HUES6 (cell line): ENCODE results near the gene CYTH4.

Experiments
- H3K27ac ChIP-seq: 2 replicates; pipeline ENCODE4 v1.7.0; 2013; ENCODE audit warnings: low read depth, mild to moderate bottlenecking, low read length, inconsistent platforms
- H3K27me3 ChIP-seq: 2 replicates; pipeline ENCODE4 v1.6.1; 2013; ENCODE audit warnings: low read length; ENCODE audit not compliant: control insufficient read depth, insufficient read depth
- H3K36me3 ChIP-seq: 2 replicates; pipeline ENCODE4 v1.6.1; 2013; ENCODE audit warnings: low read length; ENCODE audit not compliant: control insufficient read depth, insufficient read depth
- H3K4me1 ChIP-seq: 2 replicates; pipeline ENCODE4 v1.6.1; 2013; ENCODE audit warnings: low read length; ENCODE audit not compliant: control insufficient read depth, insufficient read depth
- H3K4me3 ChIP-seq: 2 replicates; pipeline ENCODE4 v1.5.1; 2013; ENCODE audit warnings: low read depth, low read length
- H3K9ac ChIP-seq: one replicate; pipeline ENCODE4 v1.6.1; 2013; ENCODE audit warnings: mild to moderate bottlenecking, low read length
- H3K9me3 ChIP-seq: 2 replicates; pipeline ENCODE4 v1.6.1; 2013; ENCODE audit warnings: low read depth, low read length; ENCODE audit not compliant: control insufficient read depth, insufficient read depth

Gene CYTH4

DNA sequence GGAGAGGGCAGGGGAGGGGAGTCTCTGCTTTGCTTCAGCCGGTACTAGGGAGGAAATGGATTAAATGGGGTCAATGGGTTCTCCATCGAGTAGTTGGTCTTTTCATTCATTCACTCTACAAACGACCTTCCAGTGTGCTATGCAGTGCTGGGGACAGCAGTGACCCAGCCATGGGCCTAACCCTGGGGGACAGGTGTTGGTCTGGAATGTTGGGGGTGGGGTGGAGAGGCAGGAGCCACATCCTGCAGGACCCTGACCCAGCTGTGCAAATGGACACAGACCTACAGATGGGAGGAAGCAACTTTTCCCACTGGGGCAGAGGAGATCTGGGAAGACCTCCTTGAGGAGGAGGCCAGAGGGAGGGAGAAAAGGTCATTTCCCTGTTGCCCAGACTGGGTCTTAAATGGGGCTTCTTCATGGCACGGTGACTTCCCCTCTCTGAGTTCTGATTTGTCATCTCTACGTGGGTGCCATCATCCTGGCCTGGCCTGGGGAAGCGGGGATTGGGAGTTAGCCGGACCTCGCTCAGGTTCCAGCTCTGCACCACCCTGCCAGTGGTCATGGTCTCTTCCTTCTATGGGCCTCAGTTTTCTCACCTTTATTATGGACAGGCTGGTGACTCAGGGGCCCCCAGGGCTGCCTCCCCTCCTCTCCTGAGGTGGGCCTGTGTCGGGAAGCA is 2.0 kb downstream of the CYTH4 start:
- peaks cover 4% of the 10 kb centered on the region for H3K9me3 ChIP-seq
- peaks cover 5% of the 10 kb centered on the region; the same call in 1 of the 2 replicates for H3K27me3 ChIP-seq
- no peak overlapping the region for H3K27ac ChIP-seq
- H3K4me1 ChIP-seq, result peaks cover 15% of the 10 kb centered on the region
- no peaks in the 10 kb centered on the region for H3K36me3 ChIP-seq
- no peak overlapping the region for H3K4me3 ChIP-seq
- no peak overlapping the region for H3K9ac ChIP-seq

DNA sequence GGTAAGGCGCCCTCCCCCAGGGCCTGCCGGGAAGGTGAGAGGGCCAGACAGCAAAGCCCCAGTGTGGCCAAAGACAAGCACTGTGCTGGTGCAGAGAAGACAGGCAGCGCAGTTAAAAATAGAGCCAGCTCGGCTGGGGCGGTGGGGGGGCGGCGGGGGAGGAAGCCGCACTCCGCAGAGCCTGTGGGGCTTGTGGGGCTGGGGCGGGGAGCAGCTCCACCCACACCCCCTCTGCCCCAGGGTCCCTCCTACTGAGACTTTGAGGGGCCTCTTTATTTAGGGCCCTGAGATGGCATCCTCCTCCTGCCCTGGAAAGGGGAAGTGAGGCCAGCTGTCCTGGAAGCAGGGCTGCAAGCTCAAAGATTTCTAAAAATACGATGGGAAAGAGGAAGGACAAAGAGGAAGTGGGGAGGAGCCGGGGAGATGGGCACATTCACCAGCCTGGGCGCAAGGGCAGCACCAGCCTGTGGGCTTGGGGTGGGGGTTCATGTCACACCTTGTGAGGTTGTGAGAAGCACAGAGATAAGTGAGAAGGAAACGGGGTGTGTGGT is 2.6 kb downstream of the CYTH4 start:
- H3K9ac ChIP-seq, result no peak overlapping the region
- peaks cover 15% of the 10 kb centered on the region for H3K4me1 ChIP-seq

DNA sequence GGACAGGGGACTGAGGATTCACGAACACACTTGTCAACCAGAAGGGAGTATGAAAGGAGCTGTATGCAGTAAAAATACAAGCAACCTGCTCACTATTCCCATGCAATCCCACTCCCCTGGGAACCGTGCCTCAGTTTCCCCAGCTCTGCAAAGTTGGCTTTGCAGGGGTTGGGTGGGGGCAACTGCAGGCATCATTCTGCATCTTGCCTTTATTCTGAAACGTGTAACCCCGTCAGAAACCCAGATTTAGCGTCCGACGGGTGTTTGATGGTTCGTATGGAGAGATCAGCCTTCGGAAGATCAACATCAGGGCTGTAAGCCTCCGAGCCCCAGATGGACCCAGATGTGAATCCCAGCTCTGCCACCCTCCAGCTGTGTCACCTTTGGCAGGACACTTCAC is 3.6 kb downstream of the CYTH4 start:
- no peaks in the 10 kb centered on the region for H3K36me3 ChIP-seq
- peaks cover 15% of the 10 kb centered on the region for H3K4me1 ChIP-seq
- H3K9me3 ChIP-seq, result peaks cover 2% of the 10 kb centered on the region
- H3K9ac ChIP-seq, result no peak overlapping the region
- no peak overlapping the region for H3K4me3 ChIP-seq
- no peak overlapping the region for H3K27ac ChIP-seq
- peaks cover 5% of the 10 kb centered on the region; the same call in 1 of the 2 replicates for H3K27me3 ChIP-seq

More for the DNA sequence above, 2.6 kb downstream of the CYTH4 start:
- no peak overlapping the region for H3K27ac ChIP-seq
- H3K4me3 ChIP-seq, result no peak overlapping the region
- no peaks in the 10 kb centered on the region for H3K36me3 ChIP-seq
- peaks cover 4% of the 10 kb centered on the region for H3K9me3 ChIP-seq
- H3K27me3 ChIP-seq, result peaks cover 5% of the 10 kb centered on the region; the same call in 1 of the 2 replicates

DNA sequence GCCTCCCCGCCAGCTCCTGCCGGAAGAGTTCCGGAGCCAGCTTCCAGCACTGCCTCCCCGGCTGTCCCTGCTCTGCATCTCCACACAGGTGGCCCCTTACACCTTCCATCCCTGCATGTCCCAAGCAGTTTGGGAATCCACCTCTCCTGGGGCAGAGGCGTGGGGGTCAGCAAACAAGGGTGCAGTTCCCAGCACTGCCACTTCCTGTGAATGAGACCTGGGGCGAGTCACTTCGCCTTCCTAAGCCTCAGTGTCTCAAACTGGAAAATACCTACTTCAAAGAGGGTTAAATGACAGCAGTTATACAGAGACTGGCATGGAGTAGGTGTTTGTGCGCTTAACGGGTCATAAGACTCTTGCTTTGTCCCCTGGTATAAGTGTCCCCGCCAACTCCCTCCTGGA is 5.2 kb downstream of the CYTH4 start:
- no peak overlapping the region for H3K4me3 ChIP-seq
- H3K9ac ChIP-seq, result no peak overlapping the region
- H3K9me3 ChIP-seq, result 0 out of 2 replicates have a peak, but pooled peaks cover 3% of the 10 kb centered on the region
- no peak overlapping the region for H3K27ac ChIP-seq
- H3K4me1 ChIP-seq, result peaks cover 15% of the 10 kb centered on the region
- peaks cover 5% of the 10 kb centered on the region; the same call in 1 of the 2 replicates for H3K27me3 ChIP-seq
- no peaks in the 10 kb centered on the region for H3K36me3 ChIP-seq

DNA sequence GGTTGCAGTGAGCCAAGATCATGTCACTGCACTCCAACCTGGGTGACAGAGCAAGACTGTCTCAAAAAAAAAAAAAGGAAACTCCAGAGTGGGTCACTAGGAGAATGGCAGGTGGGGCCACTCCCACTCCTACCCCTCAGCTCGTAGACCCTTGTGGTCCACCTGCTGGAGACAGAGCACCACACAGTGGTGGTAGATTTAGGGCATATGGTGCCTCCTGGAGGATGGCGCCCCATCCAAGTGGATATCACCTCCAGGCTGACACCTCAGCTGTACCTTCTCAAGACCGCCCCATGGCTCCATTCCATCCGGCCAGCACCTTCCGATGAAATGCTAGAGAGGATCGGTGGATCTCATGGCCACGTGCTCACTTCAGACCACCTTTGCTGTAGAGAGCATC is 6.2 kb downstream of the CYTH4 start:
- H3K36me3 ChIP-seq, result no peaks in the 10 kb centered on the region
- no peak overlapping the region for H3K27ac ChIP-seq
- no peak overlapping the region for H3K9ac ChIP-seq
- H3K4me3 ChIP-seq, result no peak overlapping the region
- peaks cover 14% of the 10 kb centered on the region for H3K4me1 ChIP-seq
- peaks cover 5% of the 10 kb centered on the region; the same call in 1 of the 2 replicates for H3K27me3 ChIP-seq
- H3K9me3 ChIP-seq, result 0 out of 2 replicates have a peak, but pooled peaks cover 3% of the 10 kb centered on the region

DNA sequence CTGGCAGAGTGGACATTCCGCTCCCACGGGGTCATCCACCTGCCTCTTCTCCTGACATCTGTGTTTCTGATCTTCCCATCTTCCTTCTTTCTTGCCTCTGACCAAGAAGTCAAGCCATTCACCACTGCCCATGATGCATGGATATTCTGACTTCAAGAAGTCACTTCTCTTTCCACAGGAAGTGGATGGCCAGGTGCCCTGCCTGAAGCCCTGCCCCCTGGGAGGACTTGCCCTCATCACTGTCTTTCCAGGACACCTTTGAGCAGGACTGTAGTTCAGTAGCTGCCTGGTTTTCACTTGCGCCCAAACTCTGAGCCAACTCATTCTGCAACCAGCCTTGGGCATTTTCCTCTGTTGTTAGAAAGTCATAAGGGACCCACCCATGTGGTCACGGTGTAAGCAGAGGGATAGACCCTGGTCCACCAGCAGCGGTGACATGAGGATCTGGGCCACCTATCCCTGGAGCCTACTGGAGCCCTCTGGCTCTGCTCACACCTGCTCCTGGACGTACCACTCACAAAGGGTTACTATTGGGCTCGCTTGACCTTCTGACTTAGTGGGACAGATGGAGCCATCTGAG is 6.9 kb downstream of the CYTH4 start:
- Histone ChIP-seq H3K4me1 (peaks cover 7% of the 10 kb centered on the region), H3K27me3 (peaks cover 5% of the 10 kb centered on the region; the same call in 1 of the 2 replicates), H3K27ac (no peak overlapping the region), H3K9ac (no peak overlapping the region), H3K36me3 (no peaks in the 10 kb centered on the region), H3K9me3 (0 out of 2 replicates have a peak, but pooled peaks cover 3% of the 10 kb centered on the region), H3K4me3 (no peak overlapping the region)

DNA sequence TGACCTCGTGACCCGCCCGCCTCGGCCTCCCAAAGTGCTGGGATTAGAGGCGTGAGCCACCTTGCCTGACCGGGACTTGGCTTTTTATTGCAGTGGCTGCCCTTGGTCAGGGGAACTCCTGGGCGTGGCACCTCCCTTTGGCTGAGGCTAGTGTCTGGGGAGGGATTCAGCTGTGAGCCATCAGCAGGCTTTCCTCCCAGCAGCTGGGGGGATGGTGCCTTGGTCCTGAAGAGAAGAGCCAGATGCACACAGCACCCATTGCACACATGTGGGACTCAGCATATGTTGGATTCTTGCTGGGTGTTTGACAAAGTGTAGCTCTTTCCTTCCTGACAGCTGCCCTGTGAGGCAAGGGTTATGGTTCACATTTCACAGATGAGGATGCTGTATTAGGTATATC is 8.4 kb downstream of the CYTH4 start:
- no peaks in the 10 kb centered on the region for H3K36me3 ChIP-seq
- no peak overlapping the region for H3K27ac ChIP-seq
- no peak overlapping the region for H3K9ac ChIP-seq

DNA sequence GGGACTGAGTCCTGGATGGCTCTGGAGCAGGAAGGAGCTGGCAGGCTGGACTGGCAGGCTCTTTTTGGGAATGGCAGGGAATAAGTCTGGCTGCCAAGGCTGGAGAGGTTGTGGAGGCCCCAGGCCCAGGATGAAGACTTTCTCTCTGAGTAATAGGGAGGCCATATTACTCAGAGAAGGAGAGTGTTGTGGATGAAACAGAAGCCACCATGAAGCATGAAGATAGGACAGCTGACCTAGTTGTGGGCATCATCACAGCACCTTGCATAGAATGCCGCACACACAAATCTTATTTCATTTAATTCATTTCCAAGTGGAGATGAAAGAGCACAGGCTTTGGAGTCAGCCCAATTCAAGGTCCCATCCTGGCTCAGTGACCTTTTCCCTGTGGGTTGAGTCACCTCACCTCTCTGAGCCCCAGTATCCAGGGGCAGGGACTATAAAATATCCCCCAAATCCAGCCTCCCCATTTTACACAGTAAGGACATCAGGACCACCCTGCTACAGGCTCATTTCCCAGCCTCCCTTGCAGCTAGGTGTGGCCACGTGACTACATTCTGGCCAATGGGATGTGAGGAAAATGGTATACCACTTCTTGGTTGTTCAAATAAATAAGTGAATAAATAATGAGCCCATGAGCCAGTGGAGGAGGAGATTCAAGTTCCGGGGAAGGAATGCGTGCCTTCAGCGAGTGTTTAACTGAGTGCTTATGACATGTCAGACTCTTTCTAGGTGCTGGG is 9.4 kb downstream of the CYTH4 start:
- Histone ChIP-seq H3K9me3 (0 out of 2 replicates have a peak, but pooled peaks cover 3% of the 10 kb centered on the region), H3K9ac (no peak overlapping the region), H3K36me3 (no peaks in the 10 kb centered on the region), H3K4me1 (peaks cover 5% of the 10 kb centered on the region), H3K27ac (no peak overlapping the region), H3K27me3 (peaks cover 5% of the 10 kb centered on the region; the same call in 1 of the 2 replicates), H3K4me3 (no peak overlapping the region)

More for the DNA sequence above, 8.4 kb downstream of the CYTH4 start:
- H3K4me1 ChIP-seq, result peaks cover 5% of the 10 kb centered on the region
- H3K9me3 ChIP-seq, result 0 out of 2 replicates have a peak, but pooled peaks cover 3% of the 10 kb centered on the region
- H3K27me3 ChIP-seq, result peaks cover 5% of the 10 kb centered on the region; the same call in 1 of the 2 replicates
- no peak overlapping the region for H3K4me3 ChIP-seq

DNA sequence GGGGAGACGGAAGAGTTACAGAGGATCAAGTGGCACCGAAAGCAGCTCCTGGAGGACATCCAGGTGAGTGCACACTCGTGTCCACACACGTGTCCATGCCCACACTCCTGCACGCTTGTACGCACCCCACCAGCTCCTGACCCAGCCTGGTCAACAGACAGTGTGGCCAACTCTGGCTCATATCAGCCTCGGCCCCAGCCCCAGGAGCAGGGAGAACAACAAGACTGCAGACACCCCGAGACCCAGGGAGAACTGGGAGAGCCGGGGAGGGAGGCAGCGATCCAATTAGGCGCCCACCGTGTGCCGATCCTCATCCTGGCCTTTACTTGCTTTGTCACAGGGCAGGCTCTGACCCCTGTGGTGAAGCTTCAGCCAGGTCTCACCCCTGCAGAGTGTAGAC is 10.3 kb downstream of the CYTH4 start:
- no peaks in the 10 kb centered on the region for H3K36me3 ChIP-seq
- peaks cover 5% of the 10 kb centered on the region; the same call in 1 of the 2 replicates for H3K27me3 ChIP-seq
- no peak overlapping the region for H3K27ac ChIP-seq
- H3K4me3 ChIP-seq, result no peak overlapping the region
- H3K9ac ChIP-seq, result no peak overlapping the region
- 0 out of 2 replicates have a peak, but pooled peaks cover 3% of the 10 kb centered on the region for H3K9me3 ChIP-seq
- peaks cover 5% of the 10 kb centered on the region for H3K4me1 ChIP-seq

DNA sequence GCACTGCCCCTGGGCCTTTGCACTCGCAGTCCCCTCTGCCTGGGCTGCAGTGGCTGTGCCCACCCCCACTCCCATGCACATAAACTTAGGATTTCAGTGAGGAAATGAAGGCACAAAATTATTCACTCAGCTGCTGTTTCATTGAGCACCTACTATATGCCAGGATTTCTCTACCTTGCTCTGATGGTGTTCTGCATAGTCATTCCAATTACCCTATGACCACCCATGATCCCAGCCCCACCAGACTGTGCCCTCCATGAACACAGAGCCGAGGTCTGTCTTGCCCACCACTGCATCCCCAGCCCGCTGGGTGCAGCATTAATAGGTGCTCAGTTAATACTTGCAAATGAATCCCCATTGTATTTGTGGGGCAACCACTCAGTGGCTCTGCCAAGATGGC is 10.9 kb downstream of the CYTH4 start:
- no peak overlapping the region for H3K9ac ChIP-seq
- H3K36me3 ChIP-seq, result no peaks in the 10 kb centered on the region
- H3K9me3 ChIP-seq, result 0 out of 2 replicates have a peak, but pooled peaks cover 3% of the 10 kb centered on the region
- H3K27ac ChIP-seq, result no peak overlapping the region
- H3K27me3 ChIP-seq, result peaks cover 5% of the 10 kb centered on the region; the same call in 1 of the 2 replicates
- H3K4me1 ChIP-seq, result peaks cover 5% of the 10 kb centered on the region
- H3K4me3 ChIP-seq, result no peak overlapping the region
